Astrocyte (in vitro differentiated cells and primary cell): ENCODE results near the gene CNTN1. TPM values are rescaled to one million over a fixed set of nuclear protein-coding genes. Genes with fewer than 3 reads are reported as not detected.

Source experiments
- DNase-seq: peaks from one replicate; pipeline ENCODE4 v3.0.0-alpha.2; 2010; ENCODE audit warnings: low read depth
- FAIRE-seq: peaks from 2 replicates; lab custom pipeline; 2011; peaks lifted over from hg19 to GRCh38; lab: Jason Lieb, UNC
- H2AFZ ChIP-seq: 2 replicates; pipeline ENCODE4 v1.6.0; 2012; ENCODE audit warnings: low read depth, low read length, inconsistent platforms
- H3K27ac ChIP-seq: 2 replicates; pipeline ENCODE4 v1.5.1; 2011; ENCODE audit warnings: low read depth, low read length, inconsistent platforms
- H3K27me3 ChIP-seq: 2 replicates; pipeline ENCODE4 v1.6.0; 2011; ENCODE audit warnings: low read length, inconsistent platforms; ENCODE audit not compliant: insufficient read depth
- H3K36me3 ChIP-seq: 2 replicates; pipeline ENCODE4 v1.5.1; 2011; ENCODE audit warnings: low read length, inconsistent platforms; ENCODE audit not compliant: insufficient read depth
- H3K4me1 ChIP-seq: 2 replicates; pipeline ENCODE4 v1.5.1; 2011; ENCODE audit warnings: low read length, inconsistent platforms; ENCODE audit not compliant: insufficient read depth
- H3K4me2 ChIP-seq: 2 replicates; pipeline ENCODE4 v1.6.0; 2012; ENCODE audit warnings: low read length, inconsistent platforms
- H3K4me3 ChIP-seq: 2 replicates; pipeline ENCODE4 v1.5.1; 2011; ENCODE audit warnings: low read depth, mild to moderate bottlenecking, low read length, inconsistent platforms; ENCODE audit not compliant: insufficient read depth
- H3K79me2 ChIP-seq: 2 replicates; pipeline ENCODE4 v1.6.0; 2012; ENCODE audit warnings: mild to moderate bottlenecking, low read length, inconsistent platforms; ENCODE audit not compliant: insufficient read depth
- H3K9ac ChIP-seq: 2 replicates; pipeline ENCODE4 v1.6.0; 2012; ENCODE audit warnings: mild to moderate bottlenecking, low read length, inconsistent platforms
- H3K9me3 ChIP-seq: 2 replicates; pipeline ENCODE4 v1.5.1; 2012; ENCODE audit warnings: low read depth, mild to moderate bottlenecking, low read length, inconsistent platforms; ENCODE audit not compliant: insufficient read depth
- H4K20me1 ChIP-seq: 2 replicates; pipeline ENCODE4 v1.6.0; 2012; ENCODE audit warnings: low read length, inconsistent platforms; ENCODE audit not compliant: insufficient read depth
- H3K27ac Mint-ChIP-seq: one replicate; pipeline ENCODE4 v1.8.0; 2021; ENCODE audit warnings: mild to moderate bottlenecking, mixed read lengths; ENCODE audit not compliant: unreplicated experiment
- H3K27me3 Mint-ChIP-seq: one replicate; pipeline ENCODE4 v1.8.0; 2021; ENCODE audit warnings: low read depth, mixed read lengths; ENCODE audit not compliant: unreplicated experiment
- H3K36me3 Mint-ChIP-seq: one replicate; pipeline ENCODE4 v1.8.0; 2021; ENCODE audit warnings: low read depth, mixed read lengths; ENCODE audit not compliant: unreplicated experiment
- H3K4me1 Mint-ChIP-seq: one replicate; pipeline ENCODE4 v1.8.0; 2021; ENCODE audit warnings: low read depth, mixed read lengths; ENCODE audit not compliant: unreplicated experiment
- H3K4me3 Mint-ChIP-seq: one replicate; pipeline ENCODE4 v1.8.0; 2021; ENCODE audit warnings: mild to moderate bottlenecking, moderate library complexity, mixed read lengths; ENCODE audit not compliant: unreplicated experiment
- H3K9me3 Mint-ChIP-seq: one replicate; pipeline ENCODE4 v1.8.0; 2021; ENCODE audit warnings: mild to moderate bottlenecking, mixed read lengths; ENCODE audit not compliant: unreplicated experiment
- CTCF ChIP-seq: IDR thresholded peaks from 2 replicates; pipeline ENCODE4 v1.5.1; 2011; ENCODE audit warnings: low read depth, mild to moderate bottlenecking, inconsistent platforms, low read length, moderate library complexity; ENCODE audit not compliant: insufficient read depth
- EZH2 ChIP-seq: IDR thresholded peaks from 2 replicates; pipeline ENCODE4 v1.6.1; 2012; ENCODE audit warnings: mild to moderate bottlenecking, low read length, inconsistent platforms; ENCODE audit not compliant: insufficient read depth
- total RNA-seq: library from RNA; stranded (reverse); gene quantifications from 2 replicates; pipeline ENCODE4 v1.2.1, GENCODE V29; 2021

Gene CNTN1
- total RNA-seq, 1 donor from 2014 or later = 2.1 TPM

GRCh38 chr12:40820794-40821484 is 128.7 kb downstream of the CNTN1 start:
- H3K4me3 ChIP-seq = no peak overlapping the region
- H3K27me3 Mint-ChIP-seq = no peaks in the 10 kb centered on the region
- H3K9me3 ChIP-seq = no peaks in the 10 kb centered on the region
- H3K4me1 ChIP-seq = no peaks in the 10 kb centered on the region
- no peak overlapping the region for H3K27ac Mint-ChIP-seq
- FAIRE-seq = no peak
- no peak overlapping the region for H3K27ac ChIP-seq
- no peak overlapping the region for H2AFZ ChIP-seq
- no peak for DNase-seq
- H3K27me3 ChIP-seq = no peaks in the 10 kb centered on the region
- no peak overlapping the region for H3K4me3 Mint-ChIP-seq
- no peaks in the 10 kb centered on the region for H3K9me3 Mint-ChIP-seq
- H3K79me2 ChIP-seq = no peaks in the 10 kb centered on the region
- H3K36me3 ChIP-seq = no peaks in the 10 kb centered on the region
- no peak overlapping the region for H3K9ac ChIP-seq
- no peaks in the 10 kb centered on the region for H3K36me3 Mint-ChIP-seq
- no peak overlapping the region for H3K4me2 ChIP-seq
- TF ChIP-seq EZH2 (no peak), CTCF (no peak)
- H4K20me1 ChIP-seq = no peaks in the 10 kb centered on the region
- H3K4me1 Mint-ChIP-seq = peaks cover 23% of the 10 kb centered on the region

GRCh38 chr12:40825156-40825555 is 132.9 kb downstream of the CNTN1 start:
- Mint-ChIP-seq H3K36me3 (no peaks in the 10 kb centered on the region), H3K4me1 (peaks cover 22% of the 10 kb centered on the region), H3K9me3 (no peaks in the 10 kb centered on the region), H3K4me3 (no peak overlapping the region), H3K27me3 (no peaks in the 10 kb centered on the region), H3K27ac (no peak overlapping the region)
- no peak overlapping the region for H3K4me2 ChIP-seq
- H3K36me3 ChIP-seq = no peaks in the 10 kb centered on the region
- TF ChIP-seq EZH2 = no peak
- TF ChIP-seq CTCF = no peak
- H2AFZ ChIP-seq = no peak overlapping the region
- H3K9ac ChIP-seq = no peak overlapping the region
- H3K9me3 ChIP-seq = no peaks in the 10 kb centered on the region
- FAIRE-seq (no peak), DNase-seq (no peak)
- H3K79me2 ChIP-seq = no peaks in the 10 kb centered on the region
- no peak overlapping the region for H3K4me3 ChIP-seq
- no peaks in the 10 kb centered on the region for H4K20me1 ChIP-seq
- H3K27ac ChIP-seq = no peak overlapping the region
- H3K27me3 ChIP-seq = no peaks in the 10 kb centered on the region
- H3K4me1 ChIP-seq = no peaks in the 10 kb centered on the region
